ENCODE data around the gene FBXW8.

FBXW8 gene

GRCh38 chr12:116867523-116867922 lies 43.2 kb upstream of the FBXW8 start:
- no peak for TF ChIP-seq CTCF (IDR thresholded peaks at IDR 0.05; ENCODE audit: borderline replicate concordance, control extremely low read depth, extremely low read depth, insufficient read depth, missing control alignments)
- DNase-seq (ENCODE audit: low spot score) = no peak
- in situ Hi-C loops (cut with MboI; ENCODE audit: low sequenced_read_pairs, unreplicated experiment) = no loop called here

- no peak for DNase-seq (ENCODE audit: low spot score)
- TF ChIP-seq CTCF (IDR thresholded peaks at IDR 0.05; ENCODE audit: borderline replicate concordance, control extremely low read depth, extremely low read depth, insufficient read depth, missing control alignments) = no peak
- in situ Hi-C loops (cut with MboI; ENCODE audit: low sequenced_read_pairs, unreplicated experiment) = no loop called here
Measured at GRCh38 chr12:116870306-116870705, 40.4 kb upstream of the FBXW8 start.

DNA sequence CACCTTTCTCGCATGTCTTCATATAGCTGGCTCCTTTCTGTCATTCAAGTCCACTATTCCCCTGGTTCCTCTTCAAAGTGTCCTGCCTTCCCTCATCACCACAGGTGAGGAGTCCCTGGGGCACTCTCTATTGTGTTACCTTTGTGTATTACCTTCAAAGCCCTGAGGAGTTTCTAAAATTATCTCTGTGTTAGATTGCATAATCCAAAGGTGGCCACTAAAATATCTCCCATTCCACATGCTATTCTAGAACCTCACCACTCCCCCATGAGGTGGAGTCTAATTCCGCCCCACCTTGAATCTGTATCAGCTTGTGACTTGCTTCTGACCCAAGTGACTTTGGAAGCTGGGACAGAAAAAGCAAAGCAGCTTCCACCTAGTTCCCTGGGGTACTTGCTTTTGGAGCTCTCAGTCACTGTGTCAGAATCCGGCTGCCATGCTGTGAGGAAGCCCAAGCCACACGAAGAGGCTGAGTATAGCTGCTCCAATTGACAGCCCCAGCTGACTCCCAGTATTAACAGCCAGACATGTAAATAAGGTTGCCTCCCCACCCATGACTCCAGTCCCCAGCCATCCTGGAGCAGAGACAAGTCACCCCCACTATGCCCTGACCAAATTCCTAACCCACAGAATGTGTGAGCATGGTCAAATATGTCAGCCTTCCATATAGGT lies 36.3 kb upstream of the FBXW8 start:
- in situ Hi-C loops (cut with MboI; ENCODE audit: low sequenced_read_pairs, unreplicated experiment) = no loop called here
- TF ChIP-seq CTCF (IDR thresholded peaks at IDR 0.05; ENCODE audit: borderline replicate concordance, control extremely low read depth, extremely low read depth, insufficient read depth, missing control alignments) = no peak
- no peak for DNase-seq (ENCODE audit: low spot score)

DNA sequence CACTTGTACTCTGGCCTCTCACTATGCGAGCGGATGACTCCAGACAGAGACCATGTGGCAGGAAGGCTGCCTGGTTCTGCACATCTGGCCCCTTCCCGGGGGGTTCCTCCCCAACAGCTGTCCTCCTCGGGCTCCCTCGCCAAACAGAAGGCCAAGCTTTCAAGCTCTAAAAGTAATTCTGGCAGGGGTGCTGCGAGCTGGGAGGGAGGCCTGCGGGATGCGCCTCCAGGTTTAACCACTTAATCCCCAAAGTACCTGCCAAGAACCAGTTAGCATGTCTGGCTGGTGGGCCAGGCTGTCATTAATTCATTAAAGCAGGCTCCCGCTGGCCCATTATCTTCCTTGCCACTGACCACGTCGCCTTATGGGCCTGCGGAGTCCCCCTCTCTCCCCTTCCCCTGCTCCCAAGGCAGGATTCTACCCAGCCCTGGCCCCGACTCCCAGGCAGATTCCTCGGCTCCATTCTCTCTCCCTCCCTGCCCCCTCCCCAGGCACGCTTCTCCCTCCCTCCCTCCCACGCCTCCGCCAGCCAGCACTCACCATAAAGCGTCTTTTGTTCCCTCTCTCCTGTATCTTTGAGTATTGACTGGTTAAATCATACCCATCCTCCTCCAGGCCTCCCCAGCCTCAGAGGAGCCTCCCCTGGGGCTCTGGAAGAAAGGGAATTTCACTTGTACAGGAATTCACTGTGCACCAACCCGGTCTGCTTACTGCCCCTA lies 34.4 kb upstream of the FBXW8 start:
- no peak for TF ChIP-seq CTCF (IDR thresholded peaks at IDR 0.05; ENCODE audit: borderline replicate concordance, control extremely low read depth, extremely low read depth, insufficient read depth, missing control alignments)
- DNase-seq (ENCODE audit: low spot score) = no peak

DNA sequence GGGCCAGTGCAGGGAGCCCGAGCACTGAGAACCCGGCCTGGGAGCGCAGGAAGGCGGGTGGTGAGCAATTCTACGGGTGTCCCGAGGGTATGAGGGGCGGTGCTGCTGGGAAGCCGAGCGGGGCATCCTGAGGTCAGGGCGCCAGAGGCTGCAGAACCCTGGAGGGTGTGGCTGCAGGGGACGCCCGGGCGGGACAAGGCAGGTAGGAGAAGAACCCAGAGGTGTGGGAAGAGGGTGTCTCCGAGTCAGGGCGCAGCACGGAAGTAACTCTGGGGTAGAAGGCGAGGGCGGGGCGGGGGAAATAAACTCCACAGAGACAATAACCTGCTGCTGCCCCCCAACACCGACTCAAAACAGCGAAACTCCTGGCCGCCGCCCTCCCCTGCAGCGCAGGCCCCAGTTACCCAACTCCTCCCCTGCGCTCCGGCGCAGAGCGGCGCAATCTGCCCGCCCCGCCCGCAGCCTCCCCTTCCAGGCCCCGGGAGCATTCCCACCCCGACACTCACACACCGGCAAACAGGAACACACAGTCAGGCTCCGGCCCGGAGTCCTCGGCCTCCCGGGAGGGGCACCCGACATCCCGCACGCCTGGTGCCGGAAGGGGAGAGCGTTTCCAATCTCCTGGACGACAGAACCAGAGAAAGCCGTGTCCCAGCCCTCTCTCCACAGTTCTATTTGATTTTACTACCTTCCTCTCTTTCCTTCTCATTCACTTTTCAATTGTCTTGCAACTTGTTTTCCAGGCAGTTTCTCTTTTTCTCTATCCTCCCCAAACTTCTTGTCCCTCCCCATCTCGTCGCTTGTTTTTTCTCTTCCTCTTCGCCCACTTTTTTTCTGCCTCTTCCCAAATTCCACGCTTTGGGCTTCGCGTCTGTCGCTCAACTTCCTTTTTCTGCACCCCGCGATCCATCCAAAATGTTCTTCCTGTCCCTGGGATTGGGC lies 31.9 kb upstream of the FBXW8 start:
- in situ Hi-C loops (cut with MboI; ENCODE audit: low sequenced_read_pairs, unreplicated experiment) = no loop called here
- peak; percentile 37 for DNase-seq (ENCODE audit: low spot score)

More for the DNA sequence above, 34.4 kb upstream of the FBXW8 start:
- in situ Hi-C loops (cut with MboI; ENCODE audit: low sequenced_read_pairs, unreplicated experiment) = no loop called here

More for the DNA sequence above, 31.9 kb upstream of the FBXW8 start:
- TF ChIP-seq CTCF (IDR thresholded peaks at IDR 0.05; ENCODE audit: borderline replicate concordance, control extremely low read depth, extremely low read depth, insufficient read depth, missing control alignments) = no peak

Data from GM13976 (cell line).